ENCODE results near the gene NHEJ1. TPM values are rescaled to one million over a fixed set of nuclear protein-coding genes. Genes with fewer than 3 reads are reported as not detected.

The NHEJ1 gene
- total RNA-seq, 4 donors from 2014 or later, result 8.6 to 13.8 (median 11.9) TPM

GRCh38 chr2:219071131-219071816, 89.3 kb downstream of the NHEJ1 start:
- Histone ChIP-seq H3K4me3 (replicated peaks in 1 of 3) (no peak overlapping the region), H3K9me3 (no peaks in the 10 kb centered on the region), H3K27ac (no peak overlapping the region), H3K27me3 (no peaks in the 10 kb centered on the region), H3K4me1 (no peaks in the 10 kb centered on the region), H3K36me3 (peaks cover 0 to 9% of the 10 kb centered on the region in 2 donors)
- intact Hi-C loops (cut with DNase I), result no loop called here
- TF ChIP-seq CTCF (IDR thresholded peaks at IDR 0.05), result no peak
- no peak for TF ChIP-seq POLR2A (IDR thresholded peaks at IDR 0.05)
- WGBS, 2 donors, result 79% methylated on average over 6 of the region's 6 CpGs
- DNase-seq, result no peak

GRCh38 chr2:219065484-219065883, 95.1 kb downstream of the NHEJ1 start:
- Histone ChIP-seq H3K27me3 (peaks cover 16% of the 10 kb centered on the region), H3K27ac (no peak overlapping the region), H3K9me3 (no peaks in the 10 kb centered on the region), H3K4me1 (peaks cover 0 to 8% of the 10 kb centered on the region in 2 donors), H3K36me3 (no peaks in the 10 kb centered on the region), H3K4me3 (replicated peaks in 1 of 3) (no peak overlapping the region)
- DNase-seq, result no peak
- TF ChIP-seq POLR2A (IDR thresholded peaks at IDR 0.05), result no peak
- TF ChIP-seq CTCF (IDR thresholded peaks at IDR 0.05), result no peak
- 29 to 35% methylated on average over 1 of the region's 1 CpG for WGBS, 2 donors
- intact Hi-C loops (cut with DNase I), result no loop called here

GRCh38 chr2:219062081-219062480, 98.5 kb downstream of the NHEJ1 start:
- no peaks in the 10 kb centered on the region for H3K36me3 ChIP-seq
- WGBS, 2 donors, result 61 to 62% methylated on average over 6 of the region's 6 CpGs
- H3K9me3 ChIP-seq, result no peaks in the 10 kb centered on the region
- intact Hi-C loops (cut with DNase I), result no loop called here
- no peak for DNase-seq
- peaks cover 21 to 36% of the 10 kb centered on the region in 2 donors for H3K4me1 ChIP-seq
- no peak overlapping the region for H3K4me3 ChIP-seq (replicated peaks in 1 of 3)
- TF ChIP-seq CTCF (IDR thresholded peaks at IDR 0.05) (no peak), POLR2A (IDR thresholded peaks at IDR 0.05) (no peak)
- H3K27me3 ChIP-seq, result peaks cover 39% of the 10 kb centered on the region
- H3K27ac ChIP-seq, result no peak overlapping the region

GRCh38 chr2:219060821-219061791, 99.5 kb downstream of the NHEJ1 start, which contains the start of gene IHH:
Gene IHH, minus strand, starts transcription at chr2:219060921. Its CDS starts 454 bp downstream, at chr2:219060467.
- Histone ChIP-seq H3K4me3 (replicated peaks in 1 of 3) (peak within 1 kb of the TSS in 1 of 3 donors; percentile 17), H3K36me3 (no peaks in the 10 kb centered on the region), H3K27me3 (peaks cover 42% of the 10 kb centered on the region), H3K9me3 (no peaks in the 10 kb centered on the region), H3K4me1 (peaks cover 21 to 36% of the 10 kb centered on the region in 2 donors), H3K27ac (no peak within 1 kb of the TSS)
- 6 to 8% methylated on average over 6 to 32 of the region's 76 CpGs for WGBS, 2 donors
- TF ChIP-seq POLR2A (IDR thresholded peaks at IDR 0.05) (no peak), CTCF (IDR thresholded peaks at IDR 0.05) (no peak)
- no peak for DNase-seq
- intact Hi-C loops (cut with DNase I), result no loop called here
